ENCODE results near the gene DNTTIP2. TPM values are rescaled to one million over a fixed set of nuclear protein-coding genes. Genes with fewer than 3 reads are reported as not detected.
"Not testable (repeated sequence)": the region's sequence is repeated elsewhere in the genome, so short reads cannot be mapped to it uniquely, and the experiment has no call there.

The DNTTIP2 gene, protein sequence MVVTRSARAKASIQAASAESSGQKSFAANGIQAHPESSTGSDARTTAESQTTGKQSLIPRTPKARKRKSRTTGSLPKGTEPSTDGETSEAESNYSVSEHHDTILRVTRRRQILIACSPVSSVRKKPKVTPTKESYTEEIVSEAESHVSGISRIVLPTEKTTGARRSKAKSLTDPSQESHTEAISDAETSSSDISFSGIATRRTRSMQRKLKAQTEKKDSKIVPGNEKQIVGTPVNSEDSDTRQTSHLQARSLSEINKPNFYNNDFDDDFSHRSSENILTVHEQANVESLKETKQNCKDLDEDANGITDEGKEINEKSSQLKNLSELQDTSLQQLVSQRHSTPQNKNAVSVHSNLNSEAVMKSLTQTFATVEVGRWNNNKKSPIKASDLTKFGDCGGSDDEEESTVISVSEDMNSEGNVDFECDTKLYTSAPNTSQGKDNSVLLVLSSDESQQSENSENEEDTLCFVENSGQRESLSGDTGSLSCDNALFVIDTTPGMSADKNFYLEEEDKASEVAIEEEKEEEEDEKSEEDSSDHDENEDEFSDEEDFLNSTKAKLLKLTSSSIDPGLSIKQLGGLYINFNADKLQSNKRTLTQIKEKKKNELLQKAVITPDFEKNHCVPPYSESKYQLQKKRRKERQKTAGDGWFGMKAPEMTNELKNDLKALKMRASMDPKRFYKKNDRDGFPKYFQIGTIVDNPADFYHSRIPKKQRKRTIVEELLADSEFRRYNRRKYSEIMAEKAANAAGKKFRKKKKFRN
- 10 to 100 TPM in 3 of 4 donors, 1 to 10 TPM in 1; 3.0 to 37.6 (median 24.2) TPM for total RNA-seq

DNA sequence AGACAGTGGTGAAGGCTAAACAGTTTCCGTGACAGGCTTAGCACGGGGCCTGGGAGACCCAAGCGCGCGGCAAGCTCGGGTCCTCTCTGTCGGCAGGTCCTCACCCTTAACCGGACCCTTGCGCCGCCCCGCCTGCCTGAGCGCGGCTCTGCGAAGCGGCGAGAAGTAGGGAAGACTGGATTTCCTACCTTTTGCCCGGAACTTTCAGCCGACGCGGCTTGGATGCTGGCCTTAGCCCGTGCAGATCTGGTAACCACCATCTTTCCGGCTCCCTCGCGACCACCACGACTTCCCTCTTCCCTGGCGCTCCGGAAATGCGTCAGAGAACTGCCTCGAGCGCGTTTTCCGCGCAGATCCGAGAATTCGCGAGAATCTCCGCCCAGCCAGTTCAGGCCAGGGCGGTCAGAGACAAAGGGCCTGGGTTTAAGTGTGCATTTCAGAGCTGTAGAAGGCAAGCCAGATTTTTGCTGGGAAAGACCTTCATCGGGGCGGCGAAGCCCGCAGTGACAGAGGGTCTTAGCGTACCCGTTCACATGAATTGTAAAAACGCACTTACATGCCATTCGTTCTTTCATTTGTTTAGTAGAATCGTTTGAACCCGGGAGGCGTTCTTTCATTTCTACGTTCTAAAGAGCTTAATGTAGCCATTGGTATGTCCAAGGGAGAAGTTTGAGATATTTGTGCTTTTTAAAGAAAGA, at the start of gene DNTTIP2:
TSS of gene DNTTIP2 (minus strand) at position 318 of the 698 bp plus-strand sequence. CDS start at position 260, 58 bp downstream.
- 0 to 9% methylated on average over 4 to 50 of the region's 50 CpGs for WGBS, 2 donors (ENCODE audit: low coverage in 1 of 2)

DNA sequence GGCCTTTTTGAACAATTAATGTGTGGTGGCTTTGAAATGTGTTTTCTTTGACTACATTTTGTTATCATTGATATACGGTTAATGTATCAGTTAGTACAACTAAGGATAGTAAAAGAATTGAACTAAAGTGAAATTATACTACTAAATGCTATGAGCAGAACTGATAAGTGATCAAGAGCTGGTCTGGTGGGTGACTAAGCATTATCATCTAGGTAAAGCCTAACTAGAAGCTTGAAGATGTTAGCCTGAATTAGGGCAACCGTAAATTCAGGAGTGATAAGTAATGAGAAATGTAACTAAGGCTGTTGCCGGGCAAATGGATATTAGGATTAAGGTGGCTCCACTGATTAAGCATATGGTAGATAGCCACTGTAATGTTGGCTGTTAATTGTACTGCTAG, 46.2 kb upstream of the DNTTIP2 start:
- in situ Hi-C loops (cut with MboI; ENCODE audit: low pct_ligation_motif_present in 1 of 4, low pct_unique_long_range_greater_than_20kb in 1 of 4, low sequenced_read_pairs in 3 of 4) (no loop called here), intact Hi-C loops (cut with DNase I; ENCODE audit: low total_unique reads) (no loop called here)
- 89 to 96% methylated on average over 3 of the region's 3 CpGs for WGBS, 2 donors (ENCODE audit: low coverage in 1 of 2)
- no peaks in the 10 kb centered on the region for H3K4me1 ChIP-seq
- no peak overlapping the region for H3K27ac ChIP-seq
- H3K36me3 ChIP-seq: no peaks in the 10 kb centered on the region
- H3K9me3 ChIP-seq: peaks cover 2 to 6% of the 10 kb centered on the region in 2 donors
- H3K4me3 ChIP-seq: no peak overlapping the region
- no peaks in the 10 kb centered on the region for H3K27me3 ChIP-seq
- TF ChIP-seq POLR2A (IDR thresholded peaks at IDR 0.05) (no peak), EP300 (IDR thresholded peaks at IDR 0.05; ENCODE audit: low read depth) (no peak), POLR2AphosphoS5 (IDR thresholded peaks at IDR 0.05) (no peak)
- TF ChIP-seq, protein P1, sequence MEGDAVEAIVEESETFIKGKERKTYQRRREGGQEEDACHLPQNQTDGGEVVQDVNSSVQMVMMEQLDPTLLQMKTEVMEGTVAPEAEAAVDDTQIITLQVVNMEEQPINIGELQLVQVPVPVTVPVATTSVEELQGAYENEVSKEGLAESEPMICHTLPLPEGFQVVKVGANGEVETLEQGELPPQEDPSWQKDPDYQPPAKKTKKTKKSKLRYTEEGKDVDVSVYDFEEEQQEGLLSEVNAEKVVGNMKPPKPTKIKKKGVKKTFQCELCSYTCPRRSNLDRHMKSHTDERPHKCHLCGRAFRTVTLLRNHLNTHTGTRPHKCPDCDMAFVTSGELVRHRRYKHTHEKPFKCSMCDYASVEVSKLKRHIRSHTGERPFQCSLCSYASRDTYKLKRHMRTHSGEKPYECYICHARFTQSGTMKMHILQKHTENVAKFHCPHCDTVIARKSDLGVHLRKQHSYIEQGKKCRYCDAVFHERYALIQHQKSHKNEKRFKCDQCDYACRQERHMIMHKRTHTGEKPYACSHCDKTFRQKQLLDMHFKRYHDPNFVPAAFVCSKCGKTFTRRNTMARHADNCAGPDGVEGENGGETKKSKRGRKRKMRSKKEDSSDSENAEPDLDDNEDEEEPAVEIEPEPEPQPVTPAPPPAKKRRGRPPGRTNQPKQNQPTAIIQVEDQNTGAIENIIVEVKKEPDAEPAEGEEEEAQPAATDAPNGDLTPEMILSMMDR (IDR thresholded peaks at IDR 0.05): no peak
- DNase-seq: no peak

More for the DNA sequence above, at the start of gene DNTTIP2:
- Histone ChIP-seq H3K9me3 (no peaks in the 10 kb centered on the region), H3K4me1 (peaks cover 10 to 34% (median 21%) of the 10 kb centered on the region in 4 donors), H3K4me3 (peak within 1 kb of the TSS; percentile 82 to 95 (median 88)), H3K27me3 (no peaks in the 10 kb centered on the region), H3K27ac (peak within 1 kb of the TSS; percentile 87 to 95 (median 92)), H3K36me3 (peaks cover 0 to 22% (median 6%) of the 10 kb centered on the region in 4 donors)
- DNase-seq: peak; percentile 93
- TF ChIP-seq EP300 (IDR thresholded peaks at IDR 0.05; ENCODE audit: low read depth) (no peak), POLR2AphosphoS5 (IDR thresholded peaks at IDR 0.05) (peak; percentile 92 to 95 (median 93)), POLR2A (IDR thresholded peaks at IDR 0.05) (peak; percentile 92)
- TF ChIP-seq, protein P1 (IDR thresholded peaks at IDR 0.05): no peak
- intact Hi-C loops (cut with DNase I; ENCODE audit: low total_unique reads): no loop called here
- in situ Hi-C loops (cut with MboI; ENCODE audit: low pct_ligation_motif_present in 1 of 4, low pct_unique_long_range_greater_than_20kb in 1 of 4, low sequenced_read_pairs in 3 of 4): no loop called here

DNA sequence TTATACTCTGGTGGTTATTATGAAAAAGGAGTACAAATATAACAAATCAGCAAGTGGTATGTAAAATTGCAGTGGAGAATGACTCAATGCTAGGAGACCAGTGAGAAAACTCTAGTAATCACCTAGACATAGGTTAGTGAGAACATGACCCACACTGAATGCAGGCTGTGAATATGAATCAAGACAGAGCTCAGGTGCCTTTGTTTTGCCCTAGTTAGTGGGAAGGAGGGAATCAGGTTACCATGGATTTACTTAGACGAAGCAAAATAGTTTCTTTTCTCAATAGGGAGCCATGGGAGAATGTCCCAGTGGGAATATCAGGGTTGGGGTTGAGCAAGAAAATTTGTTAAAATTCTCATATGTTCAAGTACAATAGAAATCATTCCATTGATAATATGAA, 40.8 kb upstream of the DNTTIP2 start:
- Histone ChIP-seq H3K9me3 (no peaks in the 10 kb centered on the region), H3K36me3 (no peaks in the 10 kb centered on the region), H3K4me3 (no peak overlapping the region), H3K27ac (no peak overlapping the region), H3K27me3 (no peaks in the 10 kb centered on the region), H3K4me1 (no peaks in the 10 kb centered on the region)
- intact Hi-C loops (cut with DNase I; ENCODE audit: low total_unique reads) (no loop called here), in situ Hi-C loops (cut with MboI; ENCODE audit: low pct_ligation_motif_present in 1 of 4, low pct_unique_long_range_greater_than_20kb in 1 of 4, low sequenced_read_pairs in 3 of 4) (no loop called here)
- DNase-seq: no peak
- TF ChIP-seq, protein P1 (IDR thresholded peaks at IDR 0.05): no peak
- TF ChIP-seq POLR2A (IDR thresholded peaks at IDR 0.05) (no peak), EP300 (IDR thresholded peaks at IDR 0.05; ENCODE audit: low read depth) (no peak), POLR2AphosphoS5 (IDR thresholded peaks at IDR 0.05) (no peak)
- WGBS, 2 donors (ENCODE audit: low coverage in 1 of 2): 40 to 67% methylated on average over 1 of the region's 1 CpG

DNA sequence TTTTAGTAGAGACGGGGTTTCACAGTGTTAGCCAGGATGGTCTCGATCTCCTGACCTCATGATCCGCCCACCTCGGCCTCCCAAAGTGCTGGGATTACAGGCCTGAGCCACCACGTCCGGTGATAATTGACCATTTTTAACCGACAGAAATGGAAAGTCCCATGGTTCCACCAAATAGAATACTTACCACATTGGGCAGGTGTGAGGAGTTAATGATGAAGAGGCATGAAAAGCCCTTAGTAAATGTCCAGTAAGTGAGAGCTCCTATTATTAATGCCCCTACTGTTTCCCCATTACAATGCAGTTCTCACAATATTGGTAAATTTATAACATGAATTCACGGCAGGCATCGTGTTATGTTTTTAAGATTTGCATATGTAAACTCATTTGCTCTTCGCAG, 38.3 kb upstream of the DNTTIP2 start:
- DNase-seq: no peak
- H3K4me3 ChIP-seq: no peak overlapping the region
- H3K36me3 ChIP-seq: no peaks in the 10 kb centered on the region
- no peaks in the 10 kb centered on the region for H3K4me1 ChIP-seq
- no peaks in the 10 kb centered on the region for H3K27me3 ChIP-seq
- in situ Hi-C loops (cut with MboI; ENCODE audit: low pct_ligation_motif_present in 1 of 4, low pct_unique_long_range_greater_than_20kb in 1 of 4, low sequenced_read_pairs in 3 of 4) (no loop called here), intact Hi-C loops (cut with DNase I; ENCODE audit: low total_unique reads) (no loop called here)
- H3K27ac ChIP-seq: no peak overlapping the region
- no peak for TF ChIP-seq POLR2AphosphoS5 (IDR thresholded peaks at IDR 0.05)
- TF ChIP-seq POLR2A (IDR thresholded peaks at IDR 0.05): no peak
- TF ChIP-seq, protein P1 (IDR thresholded peaks at IDR 0.05): no peak
- no peak for TF ChIP-seq EP300 (IDR thresholded peaks at IDR 0.05; ENCODE audit: low read depth)
- WGBS, 2 donors (ENCODE audit: low coverage in 1 of 2): 94 to 98% methylated on average over 10 of the region's 10 CpGs
- no peaks in the 10 kb centered on the region for H3K9me3 ChIP-seq

DNA sequence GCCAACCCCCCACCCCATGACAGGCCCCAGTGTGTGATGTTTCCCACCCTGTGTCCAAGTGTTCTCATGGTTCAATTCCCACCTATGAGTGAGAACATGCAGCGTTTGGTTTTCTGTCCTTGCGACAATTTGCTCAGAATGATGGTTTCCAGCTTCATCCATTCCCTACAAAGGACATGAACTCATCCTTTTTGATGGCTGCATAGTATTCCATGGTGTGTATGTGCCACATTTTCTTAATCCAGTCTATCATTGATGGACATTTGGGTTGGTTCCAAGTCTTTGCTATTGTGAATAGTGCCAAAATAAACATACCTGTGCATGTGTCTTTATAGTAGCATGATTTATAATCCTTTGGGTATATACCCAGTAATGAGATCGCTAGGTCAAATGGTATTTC, 31.9 kb upstream of the DNTTIP2 start:
- WGBS, 2 donors (ENCODE audit: low coverage in 1 of 2): 85 to 100% methylated on average over 1 to 3 of the region's 3 CpGs
- peaks cover 9 to 17% (median 12%) of the 10 kb centered on the region in 4 donors for H3K4me1 ChIP-seq
- H3K36me3 ChIP-seq; H3K27me3 ChIP-seq; in situ Hi-C loops (cut with MboI; ENCODE audit: low pct_ligation_motif_present in 1 of 4, low pct_unique_long_range_greater_than_20kb in 1 of 4, low sequenced_read_pairs in 3 of 4); DNase-seq; intact Hi-C loops (cut with DNase I; ENCODE audit: low total_unique reads); H3K4me3 ChIP-seq; H3K9me3 ChIP-seq; H3K27ac ChIP-seq: not testable (repeated sequence)
